ENCODE measurements around the gene TOGARAM2.

TOGARAM2 gene

DNA sequence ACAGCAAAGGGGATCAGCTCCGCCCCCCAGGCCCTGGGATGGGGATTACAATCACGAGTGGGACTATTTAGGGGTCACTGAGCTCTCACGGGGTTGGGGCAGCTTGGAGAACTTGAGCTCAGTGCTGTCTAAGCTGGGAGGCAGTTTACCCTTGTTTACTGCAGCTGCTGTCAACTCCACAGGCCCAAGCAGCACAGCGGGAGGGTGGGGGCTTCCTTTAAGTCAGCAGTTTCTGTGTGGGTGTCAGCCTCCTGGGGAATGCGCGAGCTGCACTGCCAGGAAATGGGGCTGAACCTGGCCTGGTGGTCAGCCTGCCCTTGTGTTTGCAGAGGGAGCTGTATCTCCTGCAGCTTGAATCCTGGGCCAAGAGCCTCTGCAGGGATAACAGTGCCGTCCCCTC is 29.8 kb downstream of the TOGARAM2 start:
- TF ChIP-seq CSDC2 (CRISPR knock-in tag; IDR thresholded peaks at IDR 0.05) (no peak), TCF4 (CRISPR knock-in tag; IDR thresholded peaks at IDR 0.05; ENCODE audit: borderline replicate concordance) (no peak), SNAI2 (CRISPR knock-in tag; IDR thresholded peaks at IDR 0.05) (no peak), GLIS3 (CRISPR knock-in tag; IDR thresholded peaks at IDR 0.05) (no peak)
- TF ChIP-seq, protein P1, sequence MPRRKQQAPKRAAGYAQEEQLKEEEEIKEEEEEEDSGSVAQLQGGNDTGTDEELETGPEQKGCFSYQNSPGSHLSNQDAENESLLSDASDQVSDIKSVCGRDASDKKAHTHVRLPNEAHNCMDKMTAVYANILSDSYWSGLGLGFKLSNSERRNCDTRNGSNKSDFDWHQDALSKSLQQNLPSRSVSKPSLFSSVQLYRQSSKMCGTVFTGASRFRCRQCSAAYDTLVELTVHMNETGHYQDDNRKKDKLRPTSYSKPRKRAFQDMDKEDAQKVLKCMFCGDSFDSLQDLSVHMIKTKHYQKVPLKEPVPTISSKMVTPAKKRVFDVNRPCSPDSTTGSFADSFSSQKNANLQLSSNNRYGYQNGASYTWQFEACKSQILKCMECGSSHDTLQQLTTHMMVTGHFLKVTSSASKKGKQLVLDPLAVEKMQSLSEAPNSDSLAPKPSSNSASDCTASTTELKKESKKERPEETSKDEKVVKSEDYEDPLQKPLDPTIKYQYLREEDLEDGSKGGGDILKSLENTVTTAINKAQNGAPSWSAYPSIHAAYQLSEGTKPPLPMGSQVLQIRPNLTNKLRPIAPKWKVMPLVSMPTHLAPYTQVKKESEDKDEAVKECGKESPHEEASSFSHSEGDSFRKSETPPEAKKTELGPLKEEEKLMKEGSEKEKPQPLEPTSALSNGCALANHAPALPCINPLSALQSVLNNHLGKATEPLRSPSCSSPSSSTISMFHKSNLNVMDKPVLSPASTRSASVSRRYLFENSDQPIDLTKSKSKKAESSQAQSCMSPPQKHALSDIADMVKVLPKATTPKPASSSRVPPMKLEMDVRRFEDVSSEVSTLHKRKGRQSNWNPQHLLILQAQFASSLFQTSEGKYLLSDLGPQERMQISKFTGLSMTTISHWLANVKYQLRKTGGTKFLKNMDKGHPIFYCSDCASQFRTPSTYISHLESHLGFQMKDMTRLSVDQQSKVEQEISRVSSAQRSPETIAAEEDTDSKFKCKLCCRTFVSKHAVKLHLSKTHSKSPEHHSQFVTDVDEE (CRISPR knock-in tag; IDR thresholded peaks at IDR 0.05), result no peak
- ATAC-seq, result no peak; the same call in 1 of the 3 replicates

DNA sequence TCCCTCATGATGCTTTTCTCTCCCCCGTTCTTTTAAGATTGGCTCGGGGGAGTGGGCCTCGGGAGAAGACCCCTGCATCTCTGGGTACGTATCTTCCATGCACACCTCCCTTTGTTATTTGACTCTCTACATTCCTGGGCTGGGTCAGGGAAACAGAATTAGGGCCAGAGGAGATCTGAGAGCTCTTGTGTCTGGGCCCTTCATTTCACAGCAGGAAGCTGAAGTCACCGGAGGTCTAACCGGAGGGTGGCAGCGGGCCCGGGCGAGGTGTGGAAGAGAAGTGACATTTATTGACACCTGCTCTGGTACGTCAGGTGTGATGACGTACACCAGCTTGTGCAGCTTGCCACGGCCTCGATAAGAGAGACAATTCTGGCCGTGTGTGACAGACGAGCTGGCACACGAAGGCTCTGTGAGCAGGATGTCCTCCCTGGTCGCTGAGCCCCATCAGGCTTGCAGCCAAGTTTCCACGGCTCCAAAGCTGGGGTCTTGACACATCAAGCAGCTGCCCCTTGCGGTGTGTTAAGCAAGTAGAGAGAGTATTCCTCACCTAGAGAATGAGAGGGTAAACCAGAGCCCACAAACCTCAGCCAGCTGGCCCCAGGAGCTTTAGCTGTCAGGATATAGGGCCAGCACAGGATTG is 30.4 kb downstream of the TOGARAM2 start:
- TF ChIP-seq, protein P2, sequence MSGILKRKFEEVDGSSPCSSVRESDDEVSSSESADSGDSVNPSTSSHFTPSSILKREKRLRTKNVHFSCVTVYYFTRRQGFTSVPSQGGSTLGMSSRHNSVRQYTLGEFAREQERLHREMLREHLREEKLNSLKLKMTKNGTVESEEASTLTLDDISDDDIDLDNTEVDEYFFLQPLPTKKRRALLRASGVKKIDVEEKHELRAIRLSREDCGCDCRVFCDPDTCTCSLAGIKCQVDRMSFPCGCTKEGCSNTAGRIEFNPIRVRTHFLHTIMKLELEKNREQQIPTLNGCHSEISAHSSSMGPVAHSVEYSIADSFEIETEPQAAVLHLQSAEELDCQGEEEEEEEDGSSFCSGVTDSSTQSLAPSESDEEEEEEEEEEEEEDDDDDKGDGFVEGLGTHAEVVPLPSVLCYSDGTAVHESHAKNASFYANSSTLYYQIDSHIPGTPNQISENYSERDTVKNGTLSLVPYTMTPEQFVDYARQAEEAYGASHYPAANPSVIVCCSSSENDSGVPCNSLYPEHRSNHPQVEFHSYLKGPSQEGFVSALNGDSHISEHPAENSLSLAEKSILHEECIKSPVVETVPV (CRISPR knock-in tag; IDR thresholded peaks at IDR 0.05), result no peak
- no peak for TF ChIP-seq ARNTL (CRISPR knock-in tag; IDR thresholded peaks at IDR 0.05; ENCODE audit: borderline replicate concordance, low read depth)
- no peak for TF ChIP-seq PPARA (CRISPR knock-in tag; IDR thresholded peaks at IDR 0.05; ENCODE audit: borderline replicate concordance)
- ATAC-seq, result no peak

DNA sequence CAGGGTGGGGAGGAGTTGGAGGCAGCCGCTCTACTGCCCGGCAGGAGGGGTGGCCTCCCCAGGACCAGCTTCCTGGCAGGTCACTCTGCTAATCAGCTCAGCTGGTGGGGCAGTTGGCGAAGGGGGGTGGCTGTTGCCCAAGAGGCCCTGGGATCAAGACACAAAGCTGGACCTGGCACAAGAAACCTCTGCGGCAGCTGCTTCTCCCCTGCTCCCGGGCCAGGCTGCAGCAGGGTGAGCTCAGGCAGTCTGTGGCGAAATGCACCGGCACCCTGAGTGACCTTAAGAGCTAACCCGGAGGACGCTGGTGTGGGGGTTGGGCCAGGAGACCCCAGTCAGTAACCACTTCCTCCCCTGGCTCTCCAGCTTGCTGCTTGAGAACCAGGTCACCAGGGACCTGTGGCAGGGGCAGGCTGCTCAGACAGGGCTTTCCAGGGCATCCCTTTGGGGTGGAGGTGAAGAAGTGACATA is 31.1 kb downstream of the TOGARAM2 start:
- TF ChIP-seq, protein P3, sequence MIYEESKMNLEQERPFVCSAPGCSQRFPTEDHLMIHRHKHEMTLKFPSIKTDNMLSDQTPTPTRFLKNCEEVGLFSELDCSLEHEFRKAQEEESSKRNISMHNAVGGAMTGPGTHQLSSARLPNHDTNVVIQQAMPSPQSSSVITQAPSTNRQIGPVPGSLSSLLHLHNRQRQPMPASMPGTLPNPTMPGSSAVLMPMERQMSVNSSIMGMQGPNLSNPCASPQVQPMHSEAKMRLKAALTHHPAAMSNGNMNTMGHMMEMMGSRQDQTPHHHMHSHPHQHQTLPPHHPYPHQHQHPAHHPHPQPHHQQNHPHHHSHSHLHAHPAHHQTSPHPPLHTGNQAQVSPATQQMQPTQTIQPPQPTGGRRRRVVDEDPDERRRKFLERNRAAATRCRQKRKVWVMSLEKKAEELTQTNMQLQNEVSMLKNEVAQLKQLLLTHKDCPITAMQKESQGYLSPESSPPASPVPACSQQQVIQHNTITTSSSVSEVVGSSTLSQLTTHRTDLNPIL (CRISPR knock-in tag; IDR thresholded peaks at IDR 0.05; ENCODE audit: low read depth), result no peak
- TF ChIP-seq ZNF8 (CRISPR knock-in tag; IDR thresholded peaks at IDR 0.05) (no peak), ZFP30 (CRISPR knock-in tag; IDR thresholded peaks at IDR 0.05) (no peak), CSDC2 (CRISPR knock-in tag; IDR thresholded peaks at IDR 0.05) (no peak), ZFP3 (CRISPR knock-in tag; IDR thresholded peaks at IDR 0.05) (no peak), TCF4 (CRISPR knock-in tag; IDR thresholded peaks at IDR 0.05; ENCODE audit: borderline replicate concordance) (no peak), ZC3H10 (CRISPR knock-in tag; IDR thresholded peaks at IDR 0.05) (no peak)
- ATAC-seq, result no peak

DNA sequence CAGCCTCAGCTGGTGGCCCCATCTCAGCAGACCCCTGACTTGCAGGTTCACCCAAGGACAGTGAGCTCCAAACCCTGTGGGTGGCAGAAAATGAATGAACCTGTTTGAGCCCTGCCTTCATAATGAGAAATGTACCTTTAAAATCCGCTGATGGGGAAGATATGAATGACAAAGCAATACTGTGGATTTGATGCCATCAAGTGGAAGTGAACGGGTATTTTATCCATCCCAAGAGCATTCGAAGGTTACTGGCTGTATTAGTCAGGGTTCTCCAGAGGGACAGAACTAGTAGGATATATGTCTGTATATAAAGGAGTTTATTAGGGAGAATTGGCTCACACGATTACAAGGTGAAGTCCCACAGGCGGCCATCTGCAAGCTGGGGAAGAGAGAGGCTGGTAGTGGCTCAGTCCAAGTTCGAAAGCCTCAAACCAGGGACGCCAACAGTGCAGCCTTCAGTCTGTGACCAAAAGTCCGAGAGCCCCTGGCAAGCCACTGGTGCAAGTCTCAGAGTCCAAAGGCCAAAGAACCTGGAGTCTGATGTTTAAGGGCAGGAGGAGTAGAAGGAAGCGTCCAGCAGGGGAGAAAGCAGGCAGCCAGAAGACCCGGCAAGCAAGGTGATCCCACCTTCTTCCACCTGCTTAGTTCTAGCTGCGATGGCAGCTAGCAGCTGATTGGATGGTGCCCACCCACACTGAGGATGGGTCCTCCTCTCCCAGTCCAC is 32.1 kb downstream of the TOGARAM2 start:
- no peak for ATAC-seq
- TF ChIP-seq, protein P3 (CRISPR knock-in tag; IDR thresholded peaks at IDR 0.05; ENCODE audit: low read depth), result no peak
- no peak for TF ChIP-seq TCF4 (CRISPR knock-in tag; IDR thresholded peaks at IDR 0.05; ENCODE audit: borderline replicate concordance)
- no peak for TF ChIP-seq TOX (CRISPR knock-in tag; IDR thresholded peaks at IDR 0.05; ENCODE audit: borderline replicate concordance)
- TF ChIP-seq, protein P4, sequence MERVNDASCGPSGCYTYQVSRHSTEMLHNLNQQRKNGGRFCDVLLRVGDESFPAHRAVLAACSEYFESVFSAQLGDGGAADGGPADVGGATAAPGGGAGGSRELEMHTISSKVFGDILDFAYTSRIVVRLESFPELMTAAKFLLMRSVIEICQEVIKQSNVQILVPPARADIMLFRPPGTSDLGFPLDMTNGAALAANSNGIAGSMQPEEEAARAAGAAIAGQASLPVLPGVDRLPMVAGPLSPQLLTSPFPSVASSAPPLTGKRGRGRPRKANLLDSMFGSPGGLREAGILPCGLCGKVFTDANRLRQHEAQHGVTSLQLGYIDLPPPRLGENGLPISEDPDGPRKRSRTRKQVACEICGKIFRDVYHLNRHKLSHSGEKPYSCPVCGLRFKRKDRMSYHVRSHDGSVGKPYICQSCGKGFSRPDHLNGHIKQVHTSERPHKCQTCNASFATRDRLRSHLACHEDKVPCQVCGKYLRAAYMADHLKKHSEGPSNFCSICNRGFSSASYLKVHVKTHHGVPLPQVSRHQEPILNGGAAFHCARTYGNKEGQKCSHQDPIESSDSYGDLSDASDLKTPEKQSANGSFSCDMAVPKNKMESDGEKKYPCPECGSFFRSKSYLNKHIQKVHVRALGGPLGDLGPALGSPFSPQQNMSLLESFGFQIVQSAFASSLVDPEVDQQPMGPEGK (CRISPR knock-in tag; IDR thresholded peaks at IDR 0.05; ENCODE audit: borderline replicate concordance), result no peak
- no peak for TF ChIP-seq ISL1 (CRISPR knock-in tag; IDR thresholded peaks at IDR 0.05)
- TF ChIP-seq GLIS3 (CRISPR knock-in tag; IDR thresholded peaks at IDR 0.05), result no peak
- TF ChIP-seq ZFP30 (CRISPR knock-in tag; IDR thresholded peaks at IDR 0.05), result no peak
- TF ChIP-seq BACH2 (CRISPR knock-in tag; IDR thresholded peaks at IDR 0.05; ENCODE audit: borderline replicate concordance), result no peak
- TF ChIP-seq RARB (CRISPR knock-in tag; IDR thresholded peaks at IDR 0.05), result no peak
- no peak for TF ChIP-seq ZNF8 (CRISPR knock-in tag; IDR thresholded peaks at IDR 0.05)
- TF ChIP-seq, protein P1 (CRISPR knock-in tag; IDR thresholded peaks at IDR 0.05), result no peak
- no peak for TF ChIP-seq ZC3H10 (CRISPR knock-in tag; IDR thresholded peaks at IDR 0.05)
- no peak for TF ChIP-seq SNAI2 (CRISPR knock-in tag; IDR thresholded peaks at IDR 0.05)
- TF ChIP-seq ZNF565 (CRISPR knock-in tag; conservative IDR thresholded peaks at IDR 0.05; ENCODE audit: low read depth), result no peak
- no peak for TF ChIP-seq ESRRG (CRISPR knock-in tag; IDR thresholded peaks at IDR 0.05)
- TF ChIP-seq ZNF70 (CRISPR knock-in tag; IDR thresholded peaks at IDR 0.05), result no peak; the same call in 1 of the 2 replicates
